HG02885 (cell line): Measurements from ENCODE around the gene GRIK3.

ENCODE experiments used
- ATAC-seq: cut with Tn5 transposase; IDR thresholded peaks from one replicate; pipeline ENCODE4 v1.9.1; 2021; ENCODE audit warnings: mild to moderate bottlenecking; ENCODE audit not compliant: unreplicated experiment, poor library complexity

GRIK3 gene

DNA sequence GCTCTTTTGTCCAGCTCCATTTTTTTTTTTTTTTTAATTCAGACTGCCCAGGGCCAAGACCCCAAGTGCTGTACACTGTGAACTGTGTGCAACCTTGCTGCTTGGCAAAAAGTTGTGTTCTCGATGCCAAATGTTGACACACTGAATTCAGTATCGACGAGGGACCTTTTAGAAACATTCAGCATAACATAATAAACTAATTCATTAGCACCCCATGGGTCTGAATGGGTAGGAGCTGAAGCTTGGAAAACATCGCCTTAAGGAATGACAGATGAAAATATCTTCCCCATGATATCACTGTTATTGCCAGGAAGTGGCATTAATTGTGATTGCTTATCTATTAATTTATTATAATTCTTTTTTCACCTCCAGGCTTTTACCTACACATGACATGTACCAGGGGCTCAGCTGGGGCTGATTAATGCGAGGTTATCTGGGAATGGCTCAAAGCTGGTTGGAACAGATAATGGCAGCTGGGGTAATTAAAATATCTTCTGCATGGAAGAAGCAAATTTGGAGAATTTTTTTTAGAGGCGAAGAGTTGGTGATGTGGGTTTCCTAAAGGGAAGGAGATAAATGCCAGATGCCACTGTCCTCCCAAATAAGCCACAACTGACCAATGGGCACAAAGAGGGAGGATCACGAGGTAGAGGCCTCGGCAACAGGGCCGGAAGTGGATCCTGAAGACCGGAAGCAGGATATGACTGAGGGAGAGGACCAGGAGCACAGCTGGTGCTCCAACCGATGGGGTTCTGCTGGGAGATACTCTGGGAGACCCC is 169.3 kb downstream of the GRIK3 start:
- no peak for ATAC-seq

DNA sequence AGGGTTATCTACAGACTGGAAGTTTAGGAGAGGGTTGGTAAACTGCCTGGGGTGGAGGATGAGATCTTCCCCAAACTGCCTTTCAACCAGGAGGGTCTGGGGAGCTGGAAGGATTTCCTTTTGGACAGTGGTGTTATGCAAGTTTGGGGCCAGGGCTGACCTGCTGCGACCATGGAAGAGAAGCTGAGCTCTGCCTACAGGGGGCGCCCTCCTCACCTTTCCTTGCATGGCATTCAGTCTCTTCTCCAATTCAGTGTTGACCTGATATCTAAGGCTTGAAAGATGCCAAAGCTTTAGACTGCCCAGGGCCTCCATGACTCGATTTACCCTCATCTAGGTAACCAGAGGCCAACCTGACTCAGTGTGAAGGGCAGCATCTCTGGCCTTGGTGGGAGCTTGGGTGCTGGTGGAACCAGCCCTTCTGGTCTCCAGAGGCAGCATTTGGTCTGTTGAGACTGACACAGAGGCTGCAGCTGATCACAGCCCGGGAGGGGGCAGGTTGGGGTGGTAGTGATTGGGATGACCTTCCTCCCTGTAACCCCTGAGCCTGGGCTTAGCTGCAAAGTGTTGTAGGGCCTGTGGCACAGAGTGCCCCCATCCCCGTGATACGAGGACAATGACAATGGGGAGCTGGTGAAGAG is 170.0 kb downstream of the GRIK3 start:
- no peak for ATAC-seq

DNA sequence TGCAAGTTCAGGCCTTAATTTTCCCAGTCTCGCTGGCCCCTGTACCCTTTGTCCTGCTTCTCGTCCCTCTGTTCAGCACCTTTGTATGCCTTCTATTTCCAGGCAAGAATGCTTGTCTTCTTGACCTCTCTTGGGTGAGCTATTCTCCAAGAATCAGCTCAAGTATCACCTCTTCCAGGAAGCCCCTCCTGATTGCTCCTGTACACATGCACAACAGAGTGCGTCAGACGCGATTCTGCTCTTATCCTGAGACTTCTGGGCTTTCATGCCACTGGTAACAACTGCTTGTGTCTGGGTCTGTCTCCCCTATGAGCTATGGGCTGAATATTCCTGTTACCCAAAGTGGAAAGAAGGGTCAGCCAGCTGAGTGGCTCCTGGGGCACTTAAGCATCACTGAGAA is 170.8 kb downstream of the GRIK3 start:
- ATAC-seq = no peak

DNA sequence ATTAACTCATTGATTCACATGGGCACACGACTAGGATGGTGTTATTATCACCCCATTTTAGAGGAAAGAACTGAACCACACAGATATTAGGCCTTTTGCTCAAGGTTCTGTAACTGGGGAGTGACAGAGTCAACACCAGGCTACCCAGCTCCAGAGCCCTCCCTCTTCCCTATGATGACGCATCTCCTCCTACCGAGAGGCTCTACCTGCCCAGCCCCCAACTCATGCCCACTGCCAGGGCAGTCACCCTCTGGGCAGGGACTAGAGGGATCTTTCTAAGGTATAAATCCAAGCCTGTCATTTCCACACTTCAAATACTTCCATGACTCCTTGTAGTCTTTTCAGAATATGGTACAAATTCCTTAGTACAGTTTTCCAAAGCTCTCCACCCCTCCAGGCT is 171.3 kb downstream of the GRIK3 start:
- ATAC-seq = no peak

DNA sequence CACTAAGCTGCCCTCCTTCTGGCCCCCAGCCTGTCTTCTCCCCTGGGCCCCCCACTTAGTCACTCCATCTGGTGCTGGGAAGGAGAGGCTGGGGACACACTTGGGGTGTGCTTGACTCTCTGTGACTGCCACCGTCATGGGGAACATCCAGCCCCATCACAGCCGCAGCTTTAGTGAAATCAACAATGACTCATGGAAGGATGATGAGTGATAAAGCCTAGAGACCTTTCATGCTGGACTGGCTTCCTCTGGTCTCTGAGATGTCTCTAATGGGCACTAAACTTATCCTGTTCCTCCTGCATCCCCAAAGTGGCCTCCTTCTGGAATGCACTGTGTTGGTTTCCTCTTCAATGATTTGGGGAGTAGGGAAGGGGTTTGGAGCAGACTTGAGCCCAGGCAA is 172.9 kb downstream of the GRIK3 start:
- no peak for ATAC-seq

DNA sequence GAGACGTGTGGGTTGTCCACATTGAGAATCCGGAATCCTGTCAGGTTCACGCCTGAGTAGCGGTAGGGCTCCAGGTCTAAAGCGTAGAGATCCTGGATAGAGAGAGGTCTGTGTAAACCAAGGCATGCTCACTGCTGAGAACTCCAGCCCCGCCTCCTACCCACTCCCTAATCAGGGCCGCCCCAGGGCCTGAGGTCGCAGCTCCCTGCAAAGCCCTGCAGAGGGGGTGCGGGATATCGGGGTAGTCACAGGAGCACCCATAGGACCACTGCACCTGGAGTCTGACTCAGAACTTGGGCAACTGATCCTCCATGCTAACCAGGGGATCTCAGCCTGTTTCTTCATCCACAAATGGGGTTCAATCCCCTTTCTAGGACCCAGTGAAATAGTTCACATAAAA is 174.4 kb downstream of the GRIK3 start:
- ATAC-seq = no peak

DNA sequence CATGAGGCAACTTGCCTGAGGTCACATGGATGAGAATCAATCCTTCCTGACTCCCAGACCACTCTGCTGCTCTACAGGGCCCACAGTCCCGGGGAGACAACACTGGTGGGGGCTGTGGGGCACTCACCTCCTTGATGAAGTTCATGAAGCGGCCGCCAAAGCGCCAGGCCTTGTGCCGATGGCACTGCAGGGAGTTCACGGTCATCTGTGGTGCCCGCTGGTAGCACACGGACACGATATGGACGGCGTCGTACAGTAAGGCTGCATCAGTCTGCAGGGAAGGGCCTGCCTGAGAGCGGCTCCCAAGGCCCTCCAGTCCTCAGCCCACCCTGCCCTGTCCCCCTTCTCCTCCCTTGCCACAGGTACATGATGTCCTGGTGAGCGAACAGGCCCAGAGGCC is 175.3 kb downstream of the GRIK3 start:
- no peak for ATAC-seq

DNA sequence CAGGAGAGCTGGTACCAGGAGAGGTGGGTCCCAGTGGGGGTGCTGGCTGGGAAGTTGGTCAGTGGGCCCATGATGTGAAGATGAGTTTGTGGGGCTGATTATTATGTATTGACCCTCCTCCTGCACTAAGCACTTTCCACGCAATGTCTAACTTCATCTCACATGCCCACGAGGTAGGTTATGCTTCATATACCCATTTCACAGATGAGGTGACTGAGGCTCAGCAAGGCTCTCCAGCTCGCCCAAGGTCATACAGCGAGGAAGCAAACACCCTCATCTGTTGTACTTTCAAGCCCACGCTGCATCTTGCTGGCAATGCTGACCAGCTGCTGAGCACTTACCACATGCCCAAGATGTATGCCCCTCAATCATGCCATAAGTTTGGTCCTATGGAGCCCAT is 175.8 kb downstream of the GRIK3 start:
- no peak for ATAC-seq

DNA sequence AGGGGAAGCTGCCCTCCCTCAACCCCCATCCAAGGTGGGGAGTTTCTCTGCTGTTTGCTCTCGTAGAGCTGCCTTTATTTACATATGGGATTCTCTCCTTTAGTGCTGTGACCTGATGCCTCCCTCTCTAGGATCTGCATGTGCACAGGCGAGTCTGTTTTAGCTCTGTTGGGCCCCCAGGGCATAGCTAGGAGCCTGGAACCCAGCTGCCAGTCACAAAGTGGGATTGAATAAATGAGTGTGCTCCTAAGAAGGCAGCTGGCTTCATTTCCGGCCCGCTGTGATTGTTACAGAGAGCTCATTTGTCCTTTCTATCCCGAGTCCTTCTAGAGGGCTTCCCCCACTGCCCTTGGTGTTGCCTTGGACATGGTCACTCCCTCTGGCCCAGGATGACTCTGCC is 176.6 kb downstream of the GRIK3 start:
- no peak for ATAC-seq

DNA sequence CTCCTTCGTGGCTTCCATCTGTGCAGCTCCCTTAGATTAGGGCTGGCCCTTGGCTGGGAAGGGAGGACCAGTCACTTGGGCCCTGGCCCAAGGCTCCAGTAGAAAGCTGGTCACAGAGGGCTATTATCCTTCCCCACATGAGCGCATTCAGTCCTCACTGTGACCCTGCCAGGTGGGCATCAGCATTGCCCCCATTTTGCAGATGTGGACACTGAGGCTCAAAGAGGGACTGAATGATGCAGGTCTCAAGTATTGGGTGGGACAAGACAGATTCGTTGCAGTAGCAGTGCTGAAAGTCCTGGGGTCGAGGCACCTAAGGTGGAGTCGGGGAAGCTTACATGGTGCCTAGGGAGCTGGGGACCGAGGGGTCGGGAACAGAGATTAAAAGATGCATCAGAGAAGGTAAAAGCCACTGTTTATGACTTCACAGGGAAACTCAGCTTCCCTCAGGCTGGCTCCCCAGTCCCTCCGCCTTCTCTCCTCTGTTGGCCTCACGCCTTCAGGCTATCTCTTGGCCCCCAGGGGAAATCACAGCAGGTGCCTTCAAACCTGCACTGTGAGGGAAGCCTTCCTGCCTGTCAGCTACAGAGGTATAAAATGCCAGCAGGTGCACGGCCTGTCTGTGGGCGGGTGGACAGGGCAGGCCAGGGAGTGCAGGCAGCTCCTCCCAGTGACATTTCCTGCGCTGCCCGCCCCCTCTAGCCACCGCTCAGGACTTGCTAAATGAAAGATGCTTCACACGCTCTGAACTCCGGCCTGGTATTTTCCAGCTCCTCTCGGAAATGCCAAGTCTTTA is 178.4 kb downstream of the GRIK3 start:
- no peak for ATAC-seq

DNA sequence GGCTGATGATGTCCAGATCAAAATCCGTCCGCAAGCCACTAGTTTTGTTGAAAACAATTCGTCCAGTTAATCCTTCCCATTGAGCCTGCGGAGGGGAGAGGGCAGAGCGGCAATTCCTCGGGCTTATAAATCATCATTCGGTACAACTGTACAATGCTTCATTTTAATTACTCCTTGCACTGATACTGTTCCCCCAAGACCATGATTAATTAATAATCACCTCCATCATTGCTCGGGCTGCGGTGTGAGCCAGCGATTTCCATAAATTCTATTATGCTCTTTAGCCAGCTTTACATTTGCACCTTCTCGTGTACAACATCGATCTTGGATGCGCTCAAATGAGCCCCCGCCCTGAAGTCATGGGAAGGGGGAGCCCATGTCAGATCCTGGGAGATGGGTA is 180.7 kb downstream of the GRIK3 start:
- ATAC-seq = no peak

DNA sequence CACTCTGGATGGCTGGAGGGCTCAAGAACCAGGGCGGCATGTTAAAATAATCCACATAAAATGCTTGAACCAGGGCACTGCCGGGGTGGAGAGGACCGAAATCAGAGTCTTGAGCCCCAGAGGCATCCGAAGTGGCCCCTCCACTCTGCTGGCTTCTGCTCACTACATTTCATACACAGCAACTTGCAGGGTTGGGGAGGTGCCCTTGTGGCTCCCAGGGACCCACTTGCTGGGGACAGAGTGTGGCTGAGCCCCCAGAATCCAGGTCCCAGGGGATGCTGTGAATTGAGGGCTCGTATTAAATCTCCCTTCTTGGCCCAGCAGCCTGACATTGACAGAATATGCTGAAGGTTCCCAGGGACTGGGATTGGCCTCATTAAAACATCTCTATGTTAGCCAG is 181.7 kb downstream of the GRIK3 start:
- no peak for ATAC-seq

DNA sequence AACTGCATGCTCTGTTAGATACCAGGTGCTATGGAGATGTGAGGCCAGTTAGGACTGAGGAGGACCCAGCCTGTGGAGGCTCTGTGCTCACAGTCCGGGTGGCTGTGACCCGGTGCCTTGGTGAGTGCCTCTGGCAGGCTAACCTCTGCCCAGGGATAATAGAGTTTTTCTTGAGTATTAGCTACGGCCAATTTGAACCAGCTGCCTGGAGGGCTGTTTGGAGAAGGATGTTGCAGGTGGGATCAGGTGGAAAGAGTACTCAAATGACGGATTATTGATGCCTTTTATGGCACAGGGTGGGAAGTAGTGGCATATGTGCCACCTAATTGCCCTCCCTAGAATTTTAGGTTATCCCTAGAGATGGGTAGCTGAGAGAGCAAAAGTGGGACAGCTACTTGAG is 182.7 kb downstream of the GRIK3 start:
- no peak for ATAC-seq

DNA sequence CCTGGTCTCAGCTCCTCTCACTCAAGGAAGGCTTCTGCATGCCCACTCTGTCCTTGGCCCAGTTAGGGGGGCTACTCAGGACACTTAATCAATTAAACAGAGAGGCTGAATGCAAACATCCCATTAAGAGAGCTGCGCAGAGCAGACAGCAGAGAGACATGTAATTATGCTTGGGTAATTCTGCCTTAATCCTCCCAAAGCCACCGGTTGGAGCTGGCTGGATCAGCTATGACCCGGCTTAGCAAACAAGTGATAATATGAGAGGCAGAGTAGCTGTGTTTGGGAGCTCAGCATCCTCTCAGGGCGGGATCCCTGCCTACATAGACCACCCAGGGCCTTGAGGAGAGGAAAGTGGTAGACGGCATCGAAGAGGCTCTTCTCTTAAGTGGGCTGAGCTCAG is 183.2 kb downstream of the GRIK3 start:
- no peak for ATAC-seq

DNA sequence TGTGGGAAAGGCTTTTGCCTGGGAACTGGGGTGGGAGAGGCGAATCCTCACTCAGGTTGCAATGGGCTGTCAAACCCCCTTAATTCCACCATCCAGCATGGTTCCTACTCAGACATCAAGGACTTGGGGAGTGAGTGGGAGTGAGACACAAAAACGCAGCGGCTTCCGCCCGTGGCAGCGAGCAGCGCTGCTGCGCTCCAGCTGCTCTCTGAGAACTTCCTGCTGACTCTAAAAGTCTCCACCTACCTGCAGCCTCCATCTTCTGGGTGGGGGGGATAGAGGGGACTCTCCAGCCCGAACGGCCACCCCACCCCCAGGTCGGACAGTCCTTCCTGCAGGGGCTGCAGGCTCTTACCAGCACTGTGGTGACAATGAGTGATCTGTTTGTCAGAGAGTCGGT is 184.4 kb downstream of the GRIK3 start:
- no peak for ATAC-seq

DNA sequence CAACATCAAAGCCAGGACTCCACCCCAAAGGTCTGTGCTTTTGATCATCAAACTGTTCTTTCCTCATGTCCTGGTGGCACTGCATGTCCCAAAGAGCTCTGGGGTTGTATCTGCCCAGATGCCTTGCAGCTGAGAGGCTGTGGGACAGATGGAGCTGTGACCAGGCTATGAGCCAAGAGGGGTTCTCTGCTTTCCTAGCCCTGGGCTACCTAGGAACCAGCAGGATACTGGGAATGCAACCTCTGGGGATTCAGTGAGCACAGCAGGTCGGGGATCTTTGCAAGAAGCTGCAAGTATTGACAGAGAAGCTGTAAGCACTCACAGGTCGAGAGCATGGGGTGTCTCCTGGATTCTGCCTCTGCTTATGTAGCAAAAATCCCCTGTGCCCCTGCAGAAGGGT is 186.6 kb downstream of the GRIK3 start:
- no peak for ATAC-seq

DNA sequence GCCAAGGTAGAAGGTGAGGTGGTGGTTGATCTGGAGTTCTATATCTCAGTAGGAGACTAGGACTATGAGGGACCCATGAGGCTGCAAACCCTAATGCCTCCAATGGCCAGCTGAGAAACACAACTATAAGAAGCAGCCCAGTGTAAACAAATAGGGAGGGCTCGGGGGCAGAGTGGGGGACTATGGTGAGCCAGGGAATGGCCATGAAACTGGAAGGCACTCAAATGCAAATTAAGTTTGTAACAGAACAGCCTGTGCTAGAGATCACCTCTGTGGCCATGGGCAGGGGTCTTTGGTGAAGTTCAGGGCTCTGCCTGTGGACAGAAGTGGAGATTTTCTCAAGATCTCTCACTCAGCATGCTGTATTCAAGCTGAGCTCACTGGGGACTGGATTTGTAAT is 187.1 kb downstream of the GRIK3 start:
- no peak for ATAC-seq

DNA sequence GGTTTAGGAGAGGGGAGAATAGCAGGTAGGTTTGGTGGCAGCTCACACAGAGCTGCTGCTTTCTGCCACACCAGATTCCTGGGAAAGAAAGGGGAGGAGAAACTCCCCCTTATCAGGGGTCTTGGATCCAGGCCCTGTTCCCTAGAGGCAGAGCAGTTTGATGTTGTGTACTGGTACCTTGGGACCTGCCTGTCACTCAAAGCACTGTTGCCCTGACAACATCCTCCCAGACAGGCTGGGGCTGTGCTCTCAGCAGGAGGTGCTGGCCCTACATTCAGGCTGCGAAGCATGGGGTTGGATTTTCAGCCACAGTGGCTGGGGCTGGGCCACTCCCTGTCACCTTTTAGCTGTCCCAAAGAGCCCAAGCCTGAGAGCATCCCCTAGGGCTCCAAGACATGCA is 188.0 kb downstream of the GRIK3 start:
- ATAC-seq = no peak

DNA sequence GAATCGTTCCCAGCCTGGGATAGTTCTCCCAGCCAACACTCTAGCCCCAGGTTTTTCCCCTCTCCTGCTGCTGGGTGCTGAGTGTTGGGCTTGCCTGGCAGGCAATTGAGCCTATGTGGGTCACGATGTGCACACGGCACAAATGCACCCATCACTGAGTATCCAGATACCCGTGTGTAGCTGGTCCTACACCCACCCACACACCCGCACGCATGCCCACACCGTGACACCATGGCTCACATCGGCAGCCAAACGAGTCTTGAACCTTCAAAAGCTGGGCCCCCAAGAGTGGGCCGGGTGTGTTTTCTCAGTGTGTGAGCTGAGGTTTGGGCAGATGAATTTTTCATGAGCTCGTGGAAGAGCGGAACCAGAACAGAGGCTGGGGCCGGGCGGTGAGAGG is 188.5 kb downstream of the GRIK3 start:
- ATAC-seq = no peak

DNA sequence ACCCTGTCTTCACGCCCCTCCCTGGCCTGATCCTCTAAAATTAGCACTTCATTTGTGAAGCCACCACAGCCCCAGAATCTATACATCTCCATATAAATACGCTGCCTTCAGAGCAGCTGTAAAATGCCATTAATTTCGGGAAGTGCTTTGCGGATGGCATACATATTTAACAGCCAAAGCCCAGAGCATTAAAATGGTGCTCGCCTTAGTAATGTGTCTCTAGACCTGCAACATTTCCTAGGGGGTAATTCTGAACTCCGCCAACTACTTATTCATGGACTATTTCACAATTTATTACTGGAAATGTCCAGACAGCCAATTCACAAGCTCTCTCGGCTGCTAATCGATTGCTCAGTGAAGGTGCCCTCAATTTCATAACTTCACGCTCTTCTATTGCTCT is 189.4 kb downstream of the GRIK3 start:
- no peak for ATAC-seq

DNA sequence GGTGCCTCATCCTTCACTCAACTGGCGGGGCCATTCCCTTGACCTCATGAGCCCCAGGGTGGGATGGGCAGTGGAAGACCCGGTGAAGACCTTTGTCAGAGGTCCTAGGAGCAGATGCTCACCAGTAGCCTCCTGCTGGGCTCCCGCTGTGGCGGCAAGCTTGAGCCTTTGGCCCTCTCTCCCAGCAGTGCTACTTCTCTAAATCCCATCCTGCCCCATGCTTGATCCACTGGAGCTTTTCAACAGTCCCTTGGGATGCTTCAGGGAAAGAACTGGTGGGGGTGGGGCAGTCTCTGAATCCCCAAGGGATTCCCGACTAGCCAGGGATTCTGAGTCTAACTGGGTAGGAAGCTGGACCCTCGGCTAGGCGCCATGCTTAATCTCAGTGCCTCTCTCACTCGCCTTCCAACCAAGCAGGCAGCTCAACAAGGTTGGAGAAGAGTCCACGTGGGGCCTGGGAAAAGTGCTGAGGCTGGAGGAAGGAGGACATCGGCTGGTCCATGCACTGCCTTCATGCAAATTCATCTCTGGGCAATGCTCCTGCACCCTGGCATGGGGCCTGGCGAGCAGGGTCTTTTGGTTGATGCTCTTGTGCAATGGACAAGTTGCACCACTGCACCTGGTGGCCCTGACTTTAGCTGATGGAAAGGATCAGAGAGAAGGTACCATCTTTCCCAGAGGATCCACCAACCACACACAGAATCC is 190.3 kb downstream of the GRIK3 start:
- ATAC-seq = no peak
